Measurements from ENCODE around the gene CEBPA.

- no peak for TF ChIP-seq POLR2A (IDR thresholded peaks at IDR 0.05; ENCODE audit: low read depth, low read length)
- TF ChIP-seq TAF1 (IDR thresholded peaks at IDR 0.05; ENCODE audit: low read depth, low read length) = no peak
- no peak for TF ChIP-seq PAX5 (IDR thresholded peaks at IDR 0.05; ENCODE audit: insufficient read depth, low read length, severe bottlenecking)
These were observed 21.9 kb downstream of the CEBPA start for GRCh38 chr19:33280351-33280921.
